Body of pancreas (tissue), 4 donors: ENCODE results near the gene TOMM34.

Source experiments
- CTCF ChIP-seq, 7 experiments: fragments of 450-650 bp in 4 of 7; fragments of 200-600 bp in 3 of 7; sonication (generic) in 3 of 7; IDR thresholded peaks; one replicate each; pipeline ENCODE4 v1.5.1; 2016 to 2019; ENCODE audit warnings: antibody characterized with exemption in 7 of 7
- POLR2A ChIP-seq, 3 donors: fragments of 450-650 bp; IDR thresholded peaks; one replicate each; pipeline ENCODE4 v1.6.1; 2016; ENCODE audit warnings: antibody characterized with exemption in 3 of 3, mild to moderate bottlenecking in 2 of 3

DNA sequence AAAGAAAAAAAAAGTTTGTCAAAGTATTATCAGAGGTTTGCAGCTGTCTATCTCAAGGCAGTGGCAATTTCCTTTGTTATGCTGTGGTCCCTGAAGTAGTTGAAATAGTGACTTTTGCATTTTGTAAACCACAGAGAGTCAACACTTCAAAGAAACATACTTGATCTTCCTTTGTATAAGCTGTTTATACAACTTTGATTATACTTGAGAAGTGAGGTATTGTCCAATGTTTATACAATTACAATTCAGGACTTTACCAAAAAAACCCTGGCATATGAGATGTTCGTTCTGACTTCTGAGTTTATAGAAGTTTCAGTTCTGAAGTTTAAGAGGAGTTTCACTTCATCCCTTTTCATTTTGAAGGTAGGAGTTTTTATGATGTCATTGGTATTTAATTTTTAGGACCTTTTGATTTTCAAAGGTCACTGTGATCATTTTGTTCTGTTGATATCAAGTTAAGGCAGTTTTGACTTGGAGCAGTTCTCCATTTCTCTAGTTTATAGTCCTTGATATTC is 10.1 kb upstream of the TOMM34 start:
- no peak for TF ChIP-seq CTCF (IDR thresholded peaks at IDR 0.05)
- no peak for TF ChIP-seq POLR2A (IDR thresholded peaks at IDR 0.05)
